Memory B cell (primary cell): ENCODE results near the gene ZNHIT2.

Source experiments
- ATAC-seq: fragments of 150-1000 bp; cut with Tn5 transposase; 2 replicates; pipeline ENCODE4 v1.10.0; 2021; ENCODE audit warnings: low read depth, mild to moderate bottlenecking, moderate library complexity
- DNase-seq, 2 donors: peaks; one replicate each; pipeline ENCODE4 v3.0.0; 2022; ENCODE audit warnings: low spot score in 2 of 2
- H3K27ac Mint-ChIP-seq: one replicate; pipeline ENCODE4 v1.8.0; 2022; ENCODE audit warnings: mild to moderate bottlenecking, moderate library complexity, mixed read lengths
- H3K27me3 Mint-ChIP-seq: one replicate; pipeline ENCODE4 v1.8.0; 2022; ENCODE audit warnings: mixed read lengths
- H3K36me3 Mint-ChIP-seq: one replicate; pipeline ENCODE4 v1.8.0; 2022; ENCODE audit warnings: mild to moderate bottlenecking, mixed read lengths
- H3K4me1 Mint-ChIP-seq: one replicate; pipeline ENCODE4 v1.8.0; 2022; ENCODE audit warnings: mixed read lengths
- H3K4me3 Mint-ChIP-seq: one replicate; pipeline ENCODE4 v1.8.0; 2022; ENCODE audit warnings: mild to moderate bottlenecking, moderate library complexity, mixed read lengths
- H3K9me3 Mint-ChIP-seq: one replicate; pipeline ENCODE4 v1.8.0; 2022; ENCODE audit warnings: mixed read lengths

ZNHIT2 gene

GRCh38 chr11:65109231-65110198 lies 8.0 kb downstream of the ZNHIT2 start:
- peak overlapping the region; percentile 55 for H3K27ac Mint-ChIP-seq

GRCh38 chr11:65108469-65109123 lies 8.9 kb downstream of the ZNHIT2 start:
- ATAC-seq (no peak), DNase-seq (no peak)
- Mint-ChIP-seq H3K36me3 (peaks cover 5% of the 10 kb centered on the region), H3K9me3 (no peaks in the 10 kb centered on the region), H3K4me3 (no peak overlapping the region), H3K27me3 (no peaks in the 10 kb centered on the region), H3K27ac (no peak overlapping the region), H3K4me1 (peaks cover 22% of the 10 kb centered on the region)

More at GRCh38 chr11:65109231-65110198, 8.0 kb downstream of the ZNHIT2 start:
- H3K4me3 Mint-ChIP-seq, result no peak overlapping the region
- H3K4me1 Mint-ChIP-seq, result peaks cover 22% of the 10 kb centered on the region
- DNase-seq (no peak), ATAC-seq (no peak)
- H3K27me3 Mint-ChIP-seq, result no peaks in the 10 kb centered on the region
- H3K36me3 Mint-ChIP-seq, result peaks cover 3% of the 10 kb centered on the region
- no peaks in the 10 kb centered on the region for H3K9me3 Mint-ChIP-seq

GRCh38 chr11:65107751-65108468 lies 9.6 kb downstream of the ZNHIT2 start:
- peaks cover 5% of the 10 kb centered on the region for H3K36me3 Mint-ChIP-seq
- H3K27ac Mint-ChIP-seq, result no peak overlapping the region
- ATAC-seq (no peak), DNase-seq (no peak)
- H3K9me3 Mint-ChIP-seq, result no peaks in the 10 kb centered on the region
- no peak overlapping the region for H3K4me3 Mint-ChIP-seq
- peaks cover 17% of the 10 kb centered on the region for H3K4me1 Mint-ChIP-seq
- no peaks in the 10 kb centered on the region for H3K27me3 Mint-ChIP-seq

- H3K27me3 Mint-ChIP-seq, result no peaks in the 10 kb centered on the region
- no peaks in the 10 kb centered on the region for H3K9me3 Mint-ChIP-seq
- H3K36me3 Mint-ChIP-seq, result peaks cover 5% of the 10 kb centered on the region
- no peak for DNase-seq
- H3K27ac Mint-ChIP-seq, result no peak overlapping the region
- no peak overlapping the region for H3K4me3 Mint-ChIP-seq
- ATAC-seq, result no peak
- peaks cover 17% of the 10 kb centered on the region for H3K4me1 Mint-ChIP-seq
Observed at GRCh38 chr11:65107078-65107477, 10.4 kb downstream of the ZNHIT2 start.

- Mint-ChIP-seq H3K36me3 (peaks cover 5% of the 10 kb centered on the region), H3K27me3 (no peaks in the 10 kb centered on the region), H3K27ac (no peak overlapping the region), H3K4me1 (peaks cover 5% of the 10 kb centered on the region), H3K9me3 (no peaks in the 10 kb centered on the region), H3K4me3 (no peak overlapping the region)
- ATAC-seq (no peak), DNase-seq (no peak)
Observed at GRCh38 chr11:65104628-65105027, 12.9 kb downstream of the ZNHIT2 start.

GRCh38 chr11:65103476-65103875 lies 14.0 kb downstream of the ZNHIT2 start:
- Mint-ChIP-seq H3K9me3 (no peaks in the 10 kb centered on the region), H3K36me3 (peaks cover 8% of the 10 kb centered on the region), H3K4me1 (peaks cover 8% of the 10 kb centered on the region), H3K27ac (no peak overlapping the region), H3K27me3 (no peaks in the 10 kb centered on the region), H3K4me3 (no peak overlapping the region)
- DNase-seq (no peak), ATAC-seq (no peak)

- Mint-ChIP-seq H3K9me3 (no peaks in the 10 kb centered on the region), H3K27me3 (no peaks in the 10 kb centered on the region), H3K4me3 (no peak overlapping the region), H3K36me3 (peaks cover 10% of the 10 kb centered on the region), H3K4me1 (peaks cover 10% of the 10 kb centered on the region), H3K27ac (no peak overlapping the region)
- ATAC-seq (no peak), DNase-seq (no peak)
Observed at GRCh38 chr11:65102142-65103095, 15.1 kb downstream of the ZNHIT2 start.

- H3K27ac Mint-ChIP-seq, result no peak overlapping the region
- no peak overlapping the region for H3K4me3 Mint-ChIP-seq
- H3K4me1 Mint-ChIP-seq, result peaks cover 9% of the 10 kb centered on the region
- peaks cover 6% of the 10 kb centered on the region for H3K36me3 Mint-ChIP-seq
- DNase-seq (no peak), ATAC-seq (no peak)
- no peaks in the 10 kb centered on the region for H3K9me3 Mint-ChIP-seq
- H3K27me3 Mint-ChIP-seq, result no peaks in the 10 kb centered on the region
Observed at GRCh38 chr11:65100674-65101350, 16.7 kb downstream of the ZNHIT2 start.

- Mint-ChIP-seq H3K27me3 (no peaks in the 10 kb centered on the region), H3K9me3 (no peaks in the 10 kb centered on the region), H3K36me3 (peaks cover 4% of the 10 kb centered on the region), H3K4me1 (peaks cover 8% of the 10 kb centered on the region), H3K4me3 (peak overlapping the region; percentile 90), H3K27ac (no peak overlapping the region)
- ATAC-seq, result no peak
- DNase-seq, result no peak
Observed at GRCh38 chr11:65096926-65097325, 20.6 kb downstream of the ZNHIT2 start.

- ATAC-seq (peak; percentile 89), DNase-seq (peak; percentile 80 to 81)
- H3K36me3 Mint-ChIP-seq, result peaks cover 4% of the 10 kb centered on the region
- peaks cover 8% of the 10 kb centered on the region for H3K4me1 Mint-ChIP-seq
- no peaks in the 10 kb centered on the region for H3K9me3 Mint-ChIP-seq
- H3K4me3 Mint-ChIP-seq, result peak within 1 kb of the TSS; percentile 90
- no peaks in the 10 kb centered on the region for H3K27me3 Mint-ChIP-seq
- peak within 1 kb of the TSS; percentile 91 for H3K27ac Mint-ChIP-seq
Observed at GRCh38 chr11:65095974-65096806, 21.3 kb downstream of the ZNHIT2 start, which contains the start of gene VPS51. TSS of gene VPS51 (plus strand) at chr11:65096214. CDS start at chr11:65096251, 37 bp downstream.

GRCh38 chr11:65095427-65095826 lies 22.1 kb downstream of the ZNHIT2 start:
- no peak for DNase-seq
- H3K9me3 Mint-ChIP-seq, result no peaks in the 10 kb centered on the region
- no peak for ATAC-seq
- no peaks in the 10 kb centered on the region for H3K27me3 Mint-ChIP-seq
- peak overlapping the region; percentile 90 for H3K4me3 Mint-ChIP-seq
- peaks cover 8% of the 10 kb centered on the region for H3K4me1 Mint-ChIP-seq
- H3K36me3 Mint-ChIP-seq, result peaks cover 4% of the 10 kb centered on the region
- H3K27ac Mint-ChIP-seq, result peak overlapping the region; percentile 91

- ATAC-seq (no peak), DNase-seq (no peak)
- Mint-ChIP-seq H3K9me3 (no peaks in the 10 kb centered on the region), H3K36me3 (peaks cover 18% of the 10 kb centered on the region), H3K27ac (no peak overlapping the region), H3K4me3 (no peak overlapping the region), H3K4me1 (peaks cover 3% of the 10 kb centered on the region), H3K27me3 (no peaks in the 10 kb centered on the region)
Observed at GRCh38 chr11:65090628-65091027, 26.9 kb downstream of the ZNHIT2 start.
